Measurements from ENCODE around the gene GTPBP2. TPM values are rescaled to one million over a fixed set of nuclear protein-coding genes. Genes with fewer than 3 reads are reported as not detected.

GTPBP2 gene
- total and polyA plus RNA-seq, 2 of the 13 experiments (the other 11 are each of a cell fraction or from before 2014, with no cell fraction given), result 26.9 to 88.2 TPM

- TF ChIP-seq CHD4 (IDR thresholded peaks at IDR 0.05; ENCODE audit: borderline replicate concordance, low read length), result peak; percentile 87
- no peak; the same call in 1 of the 2 replicates for TF ChIP-seq FOSL1 (CRISPR knock-in tag; IDR thresholded peaks at IDR 0.05; ENCODE audit: borderline replicate concordance)
- TF ChIP-seq TFDP2 (CRISPR knock-in tag; IDR thresholded peaks at IDR 0.05), result peak; percentile 94
- no peak for TF ChIP-seq KLF15 (CRISPR knock-in tag; IDR thresholded peaks at IDR 0.05; ENCODE audit: borderline replicate concordance)
- 0 out of 2 replicates have a peak, but pooled peaks have one; percentile 77 for TF ChIP-seq ZNF124 (CRISPR knock-in tag; IDR thresholded peaks at IDR 0.05)
- TF ChIP-seq ZNF709 (CRISPR knock-in tag; IDR thresholded peaks at IDR 0.05), result peak; percentile 89; the same call in 1 of the 2 replicates
- peak; percentile 90 for TF ChIP-seq KMT2B (CRISPR knock-in tag; IDR thresholded peaks at IDR 0.05)
- TF ChIP-seq ZNF431 (CRISPR knock-in tag; IDR thresholded peaks at IDR 0.05; ENCODE audit: borderline replicate concordance, low read depth), result peak; percentile 69; the same call in 1 of the 2 replicates
- TF ChIP-seq ETV5 (CRISPR knock-in tag; IDR thresholded peaks at IDR 0.05; ENCODE audit: borderline replicate concordance), result peak; percentile 98
- TF ChIP-seq SYNCRIP (IDR thresholded peaks at IDR 0.05; ENCODE audit: insufficient read depth, low read depth, low read length), result no peak
- TF ChIP-seq EED (CRISPR knock-in tag; IDR thresholded peaks at IDR 0.05), result peak; percentile 74
- peak; percentile 82; the same call in 1 of the 2 replicates for TF ChIP-seq ZNF333 (CRISPR knock-in tag; IDR thresholded peaks at IDR 0.05; ENCODE audit: borderline replicate concordance)
- TF ChIP-seq REPIN1 (CRISPR knock-in tag; IDR thresholded peaks at IDR 0.05; ENCODE audit: borderline replicate concordance, low read depth), result peak; percentile 23
- peak; percentile 51; the same call in 1 of the 2 replicates for TF ChIP-seq SIX1 (CRISPR knock-in tag; IDR thresholded peaks at IDR 0.05; ENCODE audit: borderline replicate concordance)
- no peak for TF ChIP-seq ZNF383 (CRISPR knock-in tag; IDR thresholded peaks at IDR 0.05; ENCODE audit: borderline replicate concordance)
- peak; percentile 76; the same call in 1 of the 2 replicates for TF ChIP-seq GMEB1 (CRISPR knock-in tag; IDR thresholded peaks at IDR 0.05; ENCODE audit: borderline replicate concordance)
- TF ChIP-seq ZNF776 (CRISPR knock-in tag; IDR thresholded peaks at IDR 0.05), result peak; percentile 90; the same call in 1 of the 2 replicates
- no peak for TF ChIP-seq ZNF557 (CRISPR knock-in tag; IDR thresholded peaks at IDR 0.05)
- TF ChIP-seq MEIS1 (CRISPR knock-in tag; IDR thresholded peaks at IDR 0.05; ENCODE audit: borderline replicate concordance), result peak; percentile 79; the same call in 1 of the 2 replicates
- TF ChIP-seq SMAD1 (CRISPR knock-in tag; IDR thresholded peaks at IDR 0.05; ENCODE audit: borderline replicate concordance, low read depth), result no peak
- no peak for TF ChIP-seq LBX2 (CRISPR knock-in tag; IDR thresholded peaks at IDR 0.05; ENCODE audit: borderline replicate concordance)
- 0 out of 2 replicates have a peak, but pooled peaks have one; percentile 25 for TF ChIP-seq RELA (CRISPR knock-in tag; IDR thresholded peaks at IDR 0.05)
- TF ChIP-seq HBP1 (CRISPR knock-in tag; IDR thresholded peaks at IDR 0.05; ENCODE audit: low read depth), result 0 out of 2 replicates have a peak, but pooled peaks have one; percentile 62
- TF ChIP-seq ZNF841 (CRISPR knock-in tag; IDR thresholded peaks at IDR 0.05; ENCODE audit: borderline replicate concordance), result no peak
These were observed 6.6 kb upstream of the GTPBP2 start, which contains the start of gene MAD2L1BP (continued) for GRCh38 chr6:43635387-43636307.
